Amniotic epithelial cell (primary cell): ENCODE data around the gene BZW1.

Source experiments
- DNase-seq: peaks from one replicate; pipeline ENCODE4 v3.0.0-alpha.2; 2010; ENCODE audit warnings: low read depth

BZW1 gene

DNA sequence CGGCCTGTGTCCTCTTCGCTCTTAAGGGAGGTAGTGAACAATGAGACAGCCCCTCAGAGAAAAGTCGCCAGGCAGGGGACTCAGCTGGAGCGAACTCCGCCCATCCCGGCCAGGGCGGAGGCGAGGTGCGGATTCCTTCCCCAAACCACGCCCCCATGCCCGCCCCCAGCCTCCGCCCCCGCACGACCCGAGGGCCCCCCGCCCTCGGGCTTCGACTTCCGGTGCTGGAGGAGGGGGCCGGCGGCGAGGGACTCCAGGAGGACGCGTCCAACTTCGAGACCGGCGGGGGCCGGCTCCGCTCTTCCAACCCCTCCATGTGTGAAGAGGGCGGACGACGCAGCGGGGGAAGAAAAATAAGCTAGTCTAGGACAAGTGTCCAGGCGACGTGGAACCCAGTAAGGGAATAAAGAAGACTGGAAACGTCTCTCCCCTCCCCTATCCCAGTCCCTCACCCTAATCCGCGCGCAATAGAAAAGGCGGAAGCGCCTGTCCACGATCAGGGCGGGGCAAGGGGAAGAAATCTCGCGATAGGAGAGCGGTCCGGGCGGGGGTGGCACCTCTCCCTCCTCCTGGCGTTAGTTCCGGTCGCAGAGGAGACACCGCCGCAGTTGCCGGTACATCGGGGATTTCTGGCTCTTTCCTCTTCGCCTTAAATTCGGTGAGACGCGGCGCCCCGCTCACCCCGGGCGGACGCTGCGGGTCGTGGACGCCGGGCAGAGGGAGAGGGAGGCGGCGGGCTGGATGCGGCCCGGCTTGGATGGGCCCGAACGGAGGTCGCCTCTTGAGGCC, at the start of gene BZW1:
BZW1 (plus strand) TSS at position 578 of the 789 bp plus-strand sequence. CDS start 1,308 bp downstream, outside the sequence.
- peak; percentile 94 for DNase-seq

DNA sequence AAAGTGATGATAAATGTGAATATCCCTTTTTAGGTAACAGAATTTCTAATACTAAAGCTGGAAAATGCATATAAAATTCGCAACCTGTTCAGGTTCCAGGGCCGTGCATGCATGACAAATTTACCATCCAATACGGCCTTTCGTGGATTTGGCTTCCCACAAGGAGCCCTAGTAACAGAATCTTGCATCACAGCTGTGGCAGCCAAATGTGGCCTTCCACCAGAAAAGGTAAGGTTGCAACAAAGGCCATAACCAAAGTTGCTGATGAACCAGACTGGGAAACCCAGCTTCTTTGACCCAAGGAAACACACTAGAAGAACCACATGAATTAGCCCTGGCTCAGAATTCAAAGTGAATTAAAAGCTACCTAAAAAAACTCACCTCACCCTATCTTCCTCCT, 49.6 kb upstream of the BZW1 start:
- DNase-seq = no peak

DNA sequence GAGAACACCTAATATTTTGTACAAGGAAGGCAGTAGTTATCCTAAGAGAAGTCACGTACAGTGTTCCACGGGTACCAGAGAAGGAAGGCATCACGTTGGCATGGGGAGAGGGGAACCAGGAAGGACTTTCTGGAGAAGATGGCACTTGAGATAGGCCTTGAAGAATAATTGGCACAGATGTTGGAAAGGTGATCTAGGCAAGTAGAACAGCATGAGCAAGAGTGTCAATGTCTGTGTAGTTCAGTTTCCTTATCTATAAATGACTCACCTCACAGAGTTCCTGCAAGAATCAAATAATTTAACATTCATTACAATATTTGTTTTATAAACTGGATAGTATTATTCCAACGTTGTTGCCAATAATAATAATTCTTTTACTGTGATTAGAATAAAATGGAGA, 48.3 kb upstream of the BZW1 start:
- no peak for DNase-seq

DNA sequence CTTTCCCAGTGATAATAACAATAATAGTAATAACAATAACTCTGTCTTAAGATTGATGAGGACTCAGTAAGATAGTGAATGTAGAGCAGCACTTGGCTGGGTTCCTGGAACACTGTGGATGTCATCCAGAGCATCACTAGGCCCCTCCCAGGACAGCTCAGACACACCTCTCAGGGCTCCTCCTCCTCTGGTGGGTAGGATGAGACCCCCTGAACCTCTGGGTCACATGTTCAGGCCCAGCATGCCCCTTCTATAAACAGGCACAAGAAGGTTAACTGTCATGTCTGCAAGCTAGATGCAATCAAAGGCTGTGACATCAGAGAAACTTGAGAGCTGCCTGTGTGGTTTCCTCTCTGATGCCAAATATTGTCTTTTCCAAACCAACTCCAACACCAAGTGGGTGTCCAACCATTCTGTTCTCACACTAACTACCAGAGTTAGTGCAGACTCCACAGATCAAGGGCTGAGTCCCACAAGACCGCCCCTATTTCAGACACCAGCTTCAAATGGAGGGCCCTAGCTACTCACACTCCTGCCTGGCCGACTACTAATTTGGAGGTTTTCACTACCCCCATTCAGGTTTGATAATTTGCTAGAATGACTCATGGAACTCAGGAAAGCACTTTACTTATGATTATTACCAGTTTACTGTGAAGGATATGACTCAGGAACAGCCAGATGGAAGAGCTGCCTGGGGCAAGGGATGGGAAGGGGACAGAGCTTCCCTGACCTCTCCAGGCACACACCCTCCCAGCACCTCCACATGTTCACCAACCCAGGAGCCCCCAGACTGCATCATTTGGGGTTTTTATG, 46.4 kb upstream of the BZW1 start:
- peak; percentile 85 for DNase-seq

DNA sequence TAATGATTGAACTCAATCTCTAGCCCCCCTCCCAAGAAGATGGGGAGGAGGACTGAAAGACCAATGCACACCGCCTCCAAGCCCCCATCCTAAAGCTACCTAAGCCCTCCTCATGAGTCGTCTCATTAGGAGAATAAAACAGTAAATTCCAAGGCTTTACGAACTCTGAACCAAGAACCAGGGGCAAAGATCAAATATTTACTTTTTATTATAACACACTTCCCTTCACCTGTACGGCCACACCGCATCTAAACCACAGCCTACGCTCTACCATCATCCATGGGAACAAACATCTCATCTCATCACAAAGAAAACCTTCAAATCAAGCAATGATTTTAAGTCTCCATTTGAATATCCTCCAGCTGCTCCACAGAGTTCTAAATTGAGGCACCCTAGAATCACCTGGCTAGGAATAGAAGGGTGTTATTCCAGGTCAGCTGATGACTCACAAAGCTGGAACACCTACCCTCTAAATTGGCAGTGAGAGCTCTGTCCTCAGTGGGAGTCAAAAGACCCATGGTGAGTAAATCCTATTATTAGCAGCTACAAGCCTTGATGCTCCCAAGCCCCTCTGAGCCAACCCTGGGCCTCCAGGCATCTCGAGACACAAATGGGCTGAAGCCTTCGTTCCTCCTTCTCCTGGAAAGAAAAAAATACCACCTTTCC, 45.6 kb upstream of the BZW1 start:
- DNase-seq = no peak

DNA sequence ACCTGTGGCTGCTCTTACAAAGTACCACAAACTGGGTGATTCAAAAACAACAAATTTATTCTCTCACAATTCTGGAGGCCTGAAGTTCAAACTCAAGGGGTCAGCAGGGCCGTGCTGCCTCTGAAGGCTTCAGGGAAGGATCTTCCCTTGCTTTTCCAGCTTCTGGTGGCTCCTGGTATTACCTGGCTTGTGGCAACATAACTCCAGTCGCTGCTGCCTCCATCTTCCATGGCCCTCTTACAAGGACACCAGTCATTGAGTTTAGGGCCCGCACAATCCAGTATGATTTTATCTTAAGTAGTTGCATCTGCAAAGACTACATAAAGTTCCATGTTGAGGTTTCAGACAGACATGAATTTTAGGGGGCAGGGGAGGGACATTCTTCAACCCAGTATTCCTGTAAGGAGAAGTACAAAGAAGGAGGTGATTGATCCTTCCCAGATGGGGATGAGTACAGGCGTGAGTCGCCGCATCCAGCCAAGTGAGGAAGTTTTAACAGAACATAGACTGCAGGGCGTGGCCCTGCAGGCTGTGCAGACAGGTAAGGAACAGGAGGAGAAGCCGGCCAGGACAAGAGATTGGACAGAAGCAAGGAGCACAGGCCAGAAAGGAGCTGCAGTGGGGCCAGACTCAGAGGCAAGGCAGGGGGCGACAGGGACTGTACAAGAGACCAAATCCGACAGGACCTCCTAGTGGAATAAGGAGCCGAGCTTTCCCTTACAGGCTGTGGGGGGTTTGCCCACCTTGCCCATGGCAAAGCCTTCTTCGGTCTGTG, 44.4 kb upstream of the BZW1 start:
- DNase-seq = no peak

DNA sequence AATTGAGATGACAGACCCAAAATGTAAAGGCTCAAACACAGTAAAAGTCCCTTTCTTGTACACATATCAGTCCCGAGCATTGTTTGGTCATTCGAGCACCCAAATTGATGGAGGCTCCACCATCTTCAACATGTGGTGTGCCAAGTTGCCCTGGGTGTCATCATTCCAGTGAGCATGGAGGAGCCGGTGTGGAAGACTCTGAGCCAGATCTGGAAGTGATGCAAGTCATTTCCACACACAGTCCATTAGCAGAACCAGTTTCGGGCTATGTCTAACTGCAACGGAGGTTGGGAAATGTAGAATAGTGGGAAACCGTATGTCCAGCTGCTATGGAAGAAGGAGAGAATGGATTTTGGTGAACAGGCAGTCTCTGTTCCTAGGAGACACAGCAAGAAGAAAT, 40.9 kb upstream of the BZW1 start:
- DNase-seq = no peak

DNA sequence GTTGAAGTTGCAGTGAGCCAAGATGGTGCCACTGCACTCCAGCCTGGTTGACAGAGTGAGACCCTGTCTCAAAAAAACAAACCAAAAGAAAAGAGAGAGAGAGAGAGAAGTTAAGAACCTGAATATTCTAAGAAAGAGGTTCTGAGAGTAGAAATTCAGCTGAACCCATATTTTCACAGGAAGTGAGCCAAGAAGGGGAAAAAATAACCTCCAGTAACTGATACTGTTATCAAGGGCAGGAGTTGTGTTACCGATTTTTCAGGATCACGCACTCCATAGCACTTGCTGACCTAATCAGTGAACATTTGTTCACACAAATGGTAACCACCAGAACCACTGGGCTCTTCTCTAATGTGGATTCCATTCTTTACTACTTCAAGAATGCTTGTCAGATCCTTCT, 39.1 kb upstream of the BZW1 start:
- DNase-seq = no peak

DNA sequence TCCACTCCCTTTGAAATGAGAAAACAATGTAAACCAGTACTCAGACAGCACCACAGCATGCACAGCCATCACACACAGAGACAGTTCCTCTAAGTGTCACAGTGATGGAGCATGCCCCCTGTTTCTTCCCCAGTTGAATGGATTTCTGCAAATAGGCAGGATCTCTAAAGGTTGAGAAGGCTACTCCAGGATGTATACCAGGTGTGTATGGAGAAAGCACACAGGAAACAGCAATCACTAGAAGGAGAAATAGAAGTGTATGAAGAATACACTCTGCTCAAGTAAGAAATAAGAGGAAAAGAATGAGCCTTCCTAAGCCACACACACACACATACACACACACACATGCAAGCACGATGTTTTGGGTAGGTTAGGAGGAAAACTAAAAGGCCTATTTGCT, 38.6 kb upstream of the BZW1 start:
- DNase-seq = no peak

DNA sequence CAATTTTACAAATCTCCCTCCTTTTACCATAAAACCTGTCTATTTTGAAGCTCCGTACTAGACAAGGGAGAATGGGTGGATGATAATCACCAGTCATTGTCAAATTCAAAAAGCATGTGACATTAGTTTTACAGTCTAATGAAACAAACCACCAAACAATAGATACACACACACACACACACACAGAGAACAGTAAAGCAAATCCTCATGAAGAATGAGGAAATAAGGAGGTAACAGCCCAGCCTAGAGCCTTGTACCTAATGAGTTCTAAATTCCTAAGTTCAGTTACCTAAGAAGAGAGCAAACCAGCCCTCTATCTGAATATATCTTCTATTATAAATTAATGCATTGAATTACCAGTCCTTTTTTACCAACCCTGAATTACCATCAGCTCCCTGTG, 36.8 kb upstream of the BZW1 start:
- no peak for DNase-seq

DNA sequence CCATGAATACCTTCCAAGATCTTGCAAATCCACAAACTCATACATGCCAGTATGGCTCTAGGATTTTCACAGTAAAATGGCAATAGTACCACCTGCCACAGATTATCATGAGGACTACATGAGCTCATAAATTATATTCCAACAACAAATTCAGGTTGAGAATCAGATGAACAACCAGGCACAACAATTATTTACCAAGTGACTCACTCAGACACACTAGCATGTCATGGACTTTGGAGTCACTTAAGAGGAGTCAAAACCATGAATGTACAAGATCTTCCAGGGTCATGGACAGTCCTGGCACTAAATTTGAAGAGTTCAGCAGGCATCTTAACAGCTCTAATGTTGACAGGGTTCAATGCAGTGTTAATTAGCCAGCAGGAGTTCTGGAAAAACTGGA, 34.4 kb upstream of the BZW1 start:
- no peak for DNase-seq

DNA sequence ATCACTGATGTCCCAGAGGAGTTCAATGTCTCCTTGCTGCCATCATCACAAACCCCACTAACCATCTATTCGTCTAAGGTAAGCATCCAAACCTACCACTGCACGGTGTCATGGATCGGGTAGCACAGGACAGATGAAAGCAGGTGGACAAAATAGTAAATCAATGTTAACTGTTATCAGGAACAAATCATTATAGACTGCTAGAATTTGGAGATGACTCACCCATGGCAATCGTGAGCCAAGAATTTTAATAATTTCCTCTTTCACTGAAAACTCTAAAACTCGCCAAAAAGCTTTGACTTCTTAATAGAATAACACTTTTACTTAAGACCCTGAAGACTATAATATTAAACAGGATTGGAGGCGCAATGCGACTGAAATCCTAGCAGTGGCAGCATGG, 33.7 kb upstream of the BZW1 start:
- no peak for DNase-seq

DNA sequence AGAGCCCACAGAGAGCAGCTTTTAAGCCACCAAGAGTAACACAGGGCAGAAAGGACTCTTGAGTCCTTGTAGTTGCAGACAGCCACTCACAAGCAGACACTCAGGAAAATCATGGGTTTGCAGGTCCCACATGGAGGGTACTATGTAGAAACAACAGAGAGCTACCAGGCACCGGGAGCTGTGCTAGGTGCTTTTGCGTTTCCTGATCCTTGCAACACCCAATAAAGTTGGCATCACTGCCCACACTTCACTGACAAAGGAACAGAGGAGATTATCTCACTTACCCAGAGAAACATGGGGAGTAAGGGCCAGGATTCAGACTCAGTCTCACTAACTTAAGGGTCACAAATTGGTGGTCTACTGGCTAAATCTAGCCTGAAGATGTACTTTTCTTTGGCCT, 32.5 kb upstream of the BZW1 start:
- DNase-seq = no peak

DNA sequence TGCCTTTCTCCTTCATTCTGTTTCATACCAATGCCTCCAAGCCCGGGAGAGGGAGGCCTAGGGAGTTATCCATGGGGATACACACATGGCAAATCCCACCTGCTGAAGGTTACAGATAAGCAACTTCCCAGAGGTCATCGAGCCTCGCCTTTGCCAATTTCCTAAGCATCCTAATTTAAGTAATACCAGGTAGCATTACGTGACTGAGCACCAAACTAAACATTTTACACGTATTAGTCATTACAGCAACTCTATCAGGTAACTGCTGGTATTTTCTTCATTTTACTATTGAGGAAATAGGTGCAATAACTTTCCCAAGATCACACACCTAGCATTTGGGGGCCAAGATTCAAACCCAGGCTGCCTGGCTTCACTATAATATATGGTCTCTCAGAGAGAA, 30.1 kb upstream of the BZW1 start:
- DNase-seq = no peak

DNA sequence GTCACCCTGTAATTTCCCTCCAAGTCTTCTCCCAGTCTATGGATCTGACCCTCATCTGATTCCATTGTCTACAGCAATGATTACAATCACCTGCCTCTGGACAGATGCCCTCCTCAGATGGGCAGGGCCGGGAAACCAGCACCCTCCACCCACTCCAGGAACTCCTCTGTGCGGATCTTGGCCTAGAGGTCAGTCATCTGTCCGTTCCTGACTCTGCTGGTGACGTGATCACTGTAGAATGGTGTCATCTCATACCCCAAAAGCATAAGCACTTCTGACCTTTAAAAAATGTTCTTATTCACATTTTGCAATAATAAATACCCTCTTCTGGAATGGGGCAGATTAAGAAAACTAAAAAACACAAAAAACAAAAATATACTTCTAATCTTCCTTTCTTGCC, 29.5 kb upstream of the BZW1 start:
- DNase-seq = no peak

DNA sequence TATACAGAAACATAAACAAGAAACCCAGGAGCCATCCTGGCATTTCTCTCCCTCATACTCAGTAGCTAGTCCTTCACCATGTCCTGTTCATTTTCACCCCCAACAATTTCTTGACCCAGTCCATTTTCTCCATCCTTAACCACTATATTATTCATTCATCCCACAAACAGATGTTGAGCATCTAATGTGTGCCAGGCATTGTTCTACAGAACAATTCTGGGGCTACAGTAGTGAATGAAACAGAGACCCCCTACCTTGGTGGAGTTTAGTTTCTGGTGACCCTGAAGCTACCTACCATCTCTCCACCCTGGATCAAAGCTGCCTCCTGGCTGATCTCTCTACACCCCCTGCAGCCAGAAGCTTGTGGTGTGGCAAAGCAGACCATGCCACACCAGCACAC, 27.5 kb upstream of the BZW1 start:
- DNase-seq = no peak

DNA sequence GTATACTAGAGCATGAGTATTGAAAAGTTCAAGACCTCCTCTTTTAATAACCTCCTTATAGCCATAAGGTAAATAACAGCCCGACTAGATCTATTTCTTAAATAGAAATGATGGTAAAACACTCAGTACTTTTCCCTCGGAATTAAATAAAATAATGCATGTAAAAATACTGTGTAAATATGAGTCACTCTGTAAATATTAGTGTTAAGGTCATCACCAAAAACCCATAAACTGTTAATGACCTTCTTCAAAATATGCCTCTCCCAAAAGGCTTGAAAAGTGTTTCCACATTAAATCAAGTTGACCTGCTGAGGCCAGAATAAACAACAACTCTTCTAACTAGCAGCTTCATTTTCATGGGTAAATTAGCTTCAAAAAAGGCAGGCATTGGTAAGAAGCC, 25.3 kb upstream of the BZW1 start:
- DNase-seq = peak; percentile 45

DNA sequence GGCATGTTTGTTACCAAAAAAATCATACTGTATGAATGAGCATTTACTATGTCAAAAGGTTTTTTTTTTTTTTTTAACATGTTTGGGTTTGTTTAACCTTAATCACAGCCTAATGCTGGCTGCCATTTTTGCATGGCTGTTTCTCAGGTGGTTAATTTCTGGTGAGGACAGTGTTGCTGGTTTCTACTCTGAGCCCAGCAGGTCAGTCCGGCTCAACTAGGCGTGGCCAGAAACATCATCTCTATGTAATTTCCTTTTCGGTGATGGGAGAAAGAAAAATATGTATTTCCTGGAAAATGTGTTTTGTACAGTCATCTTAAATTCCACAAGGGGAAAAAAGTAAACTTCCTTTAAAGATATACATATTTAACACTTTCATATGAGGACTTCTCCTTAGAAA, 24.9 kb upstream of the BZW1 start:
- peak; percentile 84 for DNase-seq

DNA sequence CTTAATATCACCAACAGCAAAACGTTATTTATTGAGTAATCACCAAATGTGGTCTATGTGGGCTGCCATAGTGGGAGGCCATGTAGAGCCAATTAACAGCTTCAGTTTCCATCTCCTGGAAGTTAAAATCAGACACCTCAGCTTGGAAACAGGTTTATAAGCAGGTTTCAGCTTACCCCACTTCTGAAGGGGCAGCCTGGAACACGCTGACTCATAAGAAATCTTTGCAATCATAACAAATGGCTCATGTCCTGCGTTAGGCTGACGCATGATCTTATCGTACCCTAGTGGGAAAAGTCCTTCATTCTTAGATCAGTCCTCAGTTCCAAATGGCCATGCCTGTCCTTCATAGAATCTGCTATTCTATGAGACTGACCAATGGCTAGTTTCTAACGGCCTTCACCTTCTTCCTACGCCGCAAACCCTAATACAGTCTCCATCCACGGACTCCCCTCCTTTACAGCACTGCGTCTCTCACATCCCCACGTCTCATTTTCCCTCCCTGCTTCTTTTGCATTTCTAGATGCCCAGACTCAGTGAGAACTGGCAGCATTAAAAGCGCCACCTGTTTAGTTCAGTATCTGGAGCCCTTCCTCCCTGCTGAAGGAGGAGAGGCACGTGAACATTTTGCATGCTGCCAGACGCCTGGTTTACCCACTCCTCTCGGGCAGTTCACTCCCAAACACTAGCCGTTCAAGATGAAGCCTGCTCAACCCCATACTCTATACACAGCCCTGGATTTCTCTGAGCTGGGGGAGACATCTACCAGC, 24.2 kb upstream of the BZW1 start:
- DNase-seq = peak; percentile 94

DNA sequence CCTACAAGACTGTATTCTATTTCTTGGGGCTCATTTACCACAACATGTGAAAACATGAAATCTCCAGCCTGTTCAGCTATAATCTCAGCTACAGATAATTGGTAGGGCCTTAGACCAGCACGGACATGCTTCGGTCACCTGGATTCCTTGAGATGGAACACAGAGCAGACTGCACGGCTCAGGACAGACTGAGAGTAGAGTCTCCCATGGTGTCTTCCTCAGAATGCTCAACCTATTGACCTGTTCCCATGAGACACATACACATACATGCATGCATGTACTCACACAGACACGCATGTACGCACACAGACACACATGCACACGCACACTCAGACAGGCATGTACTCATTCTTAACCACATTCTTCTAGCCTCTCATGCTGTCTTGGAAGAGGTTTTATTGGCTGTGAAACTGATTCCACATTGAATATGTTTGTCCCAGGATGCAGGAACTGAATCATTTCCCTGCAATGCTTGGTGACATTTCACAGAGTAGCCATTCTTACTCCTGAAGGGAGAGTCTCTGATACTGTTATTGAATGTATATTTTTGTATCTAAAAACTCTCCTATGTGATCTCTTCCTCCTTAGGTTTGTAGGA, 23.5 kb upstream of the BZW1 start:
- peak; percentile 29 for DNase-seq

DNA sequence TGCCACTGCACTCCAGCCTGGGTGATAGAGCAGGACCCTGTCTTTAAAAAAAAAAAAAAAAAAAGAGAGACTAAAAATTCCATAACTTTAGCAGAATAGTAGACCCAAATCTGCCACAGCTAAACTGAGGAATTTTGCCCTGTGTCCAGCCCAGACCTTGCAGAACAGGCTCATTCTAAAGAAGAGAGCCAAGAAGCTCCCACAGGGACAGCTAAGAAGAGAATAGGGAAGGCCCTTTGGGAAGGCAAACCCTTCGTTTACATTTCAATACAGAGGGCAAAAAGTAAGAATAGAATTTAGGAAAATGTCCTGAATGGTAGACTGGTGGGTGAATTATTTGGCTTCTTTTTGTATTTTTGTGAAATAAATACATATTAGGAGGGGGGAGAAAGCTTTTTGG, 21.5 kb upstream of the BZW1 start:
- DNase-seq = no peak
